GM12892 (cell line): Measurements from ENCODE around the gene IHH.

Experiments used
- DNase-seq: peaks from one replicate; pipeline ENCODE4 v3.0.0; 2011; ENCODE audit not compliant: insufficient read length
- FAIRE-seq: peaks from 2 replicates; lab custom pipeline; 2011; peaks lifted over from hg19 to GRCh38; lab: Jason Lieb, UNC
- POLR2A ChIP-seq: IDR thresholded peaks from 2 replicates; pipeline ENCODE4 v1.6.1; 2011; ENCODE audit warnings: low read depth, low read length, control low read depth
- POLR2AphosphoS5 ChIP-seq: IDR thresholded peaks from 2 replicates; pipeline ENCODE4 v1.6.1; 2011; ENCODE audit warnings: low read depth, low read length, control low read depth
- TAF1 ChIP-seq: IDR thresholded peaks from 2 replicates; pipeline ENCODE4 v1.6.1; 2011; ENCODE audit warnings: low read depth, mild to moderate bottlenecking, control low read depth, low read length, borderline replicate concordance

The IHH gene

GRCh38 chr2:219023045-219023605 lies 37.6 kb downstream of the IHH start:
- no peak for TF ChIP-seq TAF1
- no peak for TF ChIP-seq POLR2A
- no peak for TF ChIP-seq POLR2AphosphoS5
- no peak for FAIRE-seq
- no peak for DNase-seq

DNA sequence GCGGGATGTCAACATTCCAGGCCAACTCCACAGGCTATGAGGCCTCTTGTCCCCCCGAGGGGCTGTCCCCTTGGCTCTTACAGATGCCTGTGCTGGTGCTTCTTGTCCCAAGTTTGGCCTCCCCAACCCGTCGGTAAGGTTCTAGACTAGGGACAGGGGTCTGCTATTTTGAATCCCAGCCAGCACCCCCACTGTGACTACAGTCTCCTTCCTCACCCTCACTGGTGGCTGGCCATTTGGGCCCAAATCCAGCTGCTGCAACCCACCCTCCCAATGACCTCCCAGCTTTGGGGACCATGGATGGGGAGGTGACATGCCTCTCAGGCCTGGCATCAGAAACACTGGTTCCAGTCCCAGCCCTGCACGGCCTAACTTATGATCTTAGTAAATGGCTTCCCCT lies 38.1 kb downstream of the IHH start:
- FAIRE-seq (no peak), DNase-seq (no peak)
- TF ChIP-seq POLR2AphosphoS5: no peak
- TF ChIP-seq TAF1: no peak
- TF ChIP-seq POLR2A: no peak

GRCh38 chr2:219022041-219022440 lies 38.7 kb downstream of the IHH start:
- TF ChIP-seq POLR2A (no peak), POLR2AphosphoS5 (no peak), TAF1 (no peak)
- DNase-seq: no peak
- no peak for FAIRE-seq

- no peak for FAIRE-seq
- DNase-seq: no peak
- TF ChIP-seq POLR2AphosphoS5: no peak
- TF ChIP-seq TAF1: no peak
Observed at GRCh38 chr2:219021591-219021990, 39.1 kb downstream of the IHH start.

- DNase-seq (no peak), FAIRE-seq (no peak)
- TF ChIP-seq POLR2AphosphoS5 (no peak), TAF1 (no peak), POLR2A (no peak)
Observed at GRCh38 chr2:219020604-219021365, 39.9 kb downstream of the IHH start.

DNA sequence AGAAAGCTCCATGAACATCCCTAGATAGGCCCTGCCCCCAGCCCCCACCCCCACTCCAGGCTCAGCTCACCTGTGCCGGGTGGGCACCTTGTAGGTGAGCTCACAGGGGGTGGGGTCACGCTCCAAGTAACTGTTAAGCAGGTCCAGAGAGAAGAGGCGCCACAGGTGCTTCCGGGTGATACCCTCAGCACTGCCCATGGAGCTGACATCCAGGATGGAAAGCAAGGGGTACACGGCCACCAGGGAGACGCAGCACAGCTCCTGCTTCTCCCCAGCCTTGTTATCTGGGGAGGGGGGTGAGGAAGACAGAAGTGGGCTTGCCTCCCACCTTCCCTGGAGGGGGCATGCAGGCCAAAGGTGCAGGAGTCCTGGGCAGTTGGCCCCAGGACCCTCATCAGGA lies 41.3 kb downstream of the IHH start:
- TF ChIP-seq POLR2AphosphoS5: no peak
- TF ChIP-seq POLR2A: no peak
- TF ChIP-seq TAF1: no peak
- FAIRE-seq (no peak), DNase-seq (no peak)

GRCh38 chr2:219018726-219019125 lies 42.0 kb downstream of the IHH start:
- no peak for TF ChIP-seq TAF1
- TF ChIP-seq POLR2AphosphoS5: no peak
- TF ChIP-seq POLR2A: no peak
- FAIRE-seq: no peak
- DNase-seq: no peak

DNA sequence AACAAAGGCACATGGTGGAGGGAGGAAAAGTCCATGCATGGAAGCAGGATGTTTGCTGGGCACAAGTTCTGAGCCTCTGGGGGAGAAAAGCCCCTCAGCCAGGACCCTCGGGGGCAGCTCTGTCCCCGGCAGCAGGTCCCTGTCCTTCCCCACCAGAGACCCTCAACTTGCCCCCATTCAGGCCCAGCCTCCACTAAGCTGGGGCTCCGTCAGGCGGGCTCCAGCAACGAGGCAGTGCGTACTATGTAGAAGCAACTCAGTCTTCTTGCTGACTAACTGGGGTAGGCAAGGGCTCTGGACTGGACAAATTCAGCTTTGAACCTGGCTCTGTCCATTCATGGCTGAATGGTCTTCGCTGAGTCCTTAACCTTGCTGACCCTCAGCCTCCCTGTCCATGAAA lies 42.4 kb downstream of the IHH start:
- TF ChIP-seq TAF1 (no peak), POLR2AphosphoS5 (no peak), POLR2A (no peak)
- FAIRE-seq: no peak
- no peak for DNase-seq

- TF ChIP-seq TAF1 (no peak), POLR2AphosphoS5 (no peak), POLR2A (no peak)
- DNase-seq (no peak), FAIRE-seq (no peak)
Observed at GRCh38 chr2:219017201-219017931, 43.4 kb downstream of the IHH start.

- DNase-seq: no peak
- TF ChIP-seq POLR2A (no peak), TAF1 (no peak)
- FAIRE-seq: no peak
Observed at GRCh38 chr2:219016721-219017120, 44.0 kb downstream of the IHH start.

- DNase-seq: no peak
- no peak for TF ChIP-seq TAF1
- no peak for TF ChIP-seq POLR2AphosphoS5
- no peak for TF ChIP-seq POLR2A
- FAIRE-seq: no peak
Observed at GRCh38 chr2:219010873-219011272, 49.8 kb downstream of the IHH start.
